H9 (cell line): ENCODE measurements around the gene KRTAP4-6. TPM values are rescaled to one million over a fixed set of nuclear protein-coding genes. Genes with fewer than 3 reads are reported as not detected.

ENCODE experiments used
- DNase-seq: peaks from one replicate; pipeline ENCODE4 v3.0.0-alpha.2; 2017
- H2AFZ ChIP-seq: one replicate; pipeline ENCODE4 v1.6.1; 2013; ENCODE audit warnings: mild to moderate bottlenecking, low read length, control low read depth, moderate library complexity
- H2AK5ac ChIP-seq: 2 replicates; pipeline ENCODE4 v1.6.1; 2013; ENCODE audit warnings: low read length, control low read depth, mixed read lengths; ENCODE audit not compliant: insufficient read length
- H2BK120ac ChIP-seq: one replicate; pipeline ENCODE4 v1.6.1; 2013; ENCODE audit warnings: low read depth, mild to moderate bottlenecking, low read length, control low read depth, inconsistent platforms; ENCODE audit not compliant: poor library complexity, severe bottlenecking
- H2BK12ac ChIP-seq: 2 replicates; pipeline ENCODE4 v1.6.1; 2013; ENCODE audit warnings: low read length, control low read depth, mixed read lengths, low read depth; ENCODE audit not compliant: insufficient read length
- H2BK15ac ChIP-seq: 2 replicates; pipeline ENCODE4 v1.6.1; 2013; ENCODE audit warnings: low read depth, low read length, control low read depth
- H2BK20ac ChIP-seq: one replicate; pipeline ENCODE4 v1.6.1; 2013; ENCODE audit warnings: low read depth, mild to moderate bottlenecking, low read length, control low read depth, inconsistent platforms; ENCODE audit not compliant: poor library complexity, severe bottlenecking
- H2BK5ac ChIP-seq: 2 replicates; pipeline ENCODE4 v1.6.1; 2013; ENCODE audit warnings: low read length, control low read depth, mixed read lengths; ENCODE audit not compliant: insufficient read length
- H3K14ac ChIP-seq: 2 replicates; pipeline ENCODE4 v1.6.1; 2013; ENCODE audit warnings: low read length, control low read depth; ENCODE audit not compliant: insufficient read depth
- H3K18ac ChIP-seq: 2 replicates; pipeline ENCODE4 v1.6.1; 2013; ENCODE audit warnings: low read depth, mild to moderate bottlenecking, mixed read lengths, low read length, control low read depth; ENCODE audit not compliant: insufficient read length
- H3K23ac ChIP-seq: 2 replicates; pipeline ENCODE4 v1.6.1; 2013; ENCODE audit warnings: low read length, control low read depth, mixed read lengths, low read depth; ENCODE audit not compliant: insufficient read length
- H3K23me2 ChIP-seq: 2 replicates; pipeline ENCODE4 v1.6.1; 2013; ENCODE audit warnings: low read depth, mild to moderate bottlenecking, mixed read lengths, low read length, control low read depth; ENCODE audit not compliant: insufficient read length, poor library complexity, severe bottlenecking
- H3K27ac ChIP-seq: 2 replicates; pipeline ENCODE4 v1.5.1; 2013; ENCODE audit warnings: low read length, control low read depth, mixed read lengths, low read depth; ENCODE audit not compliant: insufficient read length
- H3K27me3 ChIP-seq: 2 replicates; pipeline ENCODE4 v1.6.1; 2013; ENCODE audit warnings: low read length, control low read depth, inconsistent platforms; ENCODE audit not compliant: insufficient read depth
- H3K4ac ChIP-seq: 2 replicates; pipeline ENCODE4 v1.6.1; 2013; ENCODE audit warnings: low read depth, mild to moderate bottlenecking, control low read depth, inconsistent platforms, low read length, moderate library complexity
- H3K4me1 ChIP-seq: 2 replicates; pipeline ENCODE4 v1.6.1; 2013; ENCODE audit warnings: low read length, control low read depth, inconsistent platforms; ENCODE audit not compliant: insufficient read depth
- H3K4me2 ChIP-seq: 2 replicates; pipeline ENCODE4 v1.6.1; 2013; ENCODE audit warnings: low read length, control low read depth, mixed read lengths; ENCODE audit not compliant: insufficient read length, insufficient read depth
- H3K56ac ChIP-seq: 2 replicates; pipeline ENCODE4 v1.6.1; 2013; ENCODE audit warnings: low read depth, mild to moderate bottlenecking, mixed read lengths, low read length, control low read depth; ENCODE audit not compliant: insufficient read length
- H3K79me1 ChIP-seq: 2 replicates; pipeline ENCODE4 v1.6.1; 2013; ENCODE audit warnings: low read depth, mild to moderate bottlenecking, moderate library complexity, low read length, control low read depth, inconsistent platforms; ENCODE audit not compliant: insufficient read depth, poor library complexity, severe bottlenecking
- H3K79me2 ChIP-seq: 2 replicates; pipeline ENCODE4 v1.6.1; 2013; ENCODE audit warnings: low read length, control low read depth, inconsistent platforms; ENCODE audit not compliant: insufficient read depth
- H3K9ac ChIP-seq: 2 replicates; pipeline ENCODE4 v1.6.1; 2013; ENCODE audit warnings: low read length, control low read depth, mixed read lengths; ENCODE audit not compliant: insufficient read length; ENCODE audit errors: extremely low read depth
- H3K9me3 ChIP-seq: one replicate; pipeline ENCODE4 v1.6.1; 2013; ENCODE audit warnings: low read depth, low read length, inconsistent platforms; ENCODE audit not compliant: control insufficient read depth
- H3T11ph ChIP-seq: one replicate; pipeline ENCODE4 v1.6.1; 2013; ENCODE audit warnings: mild to moderate bottlenecking, low read length, control low read depth, inconsistent platforms
- H4K20me1 ChIP-seq: one replicate; pipeline ENCODE4 v1.6.1; 2013; ENCODE audit not compliant: control insufficient read depth, insufficient read length, insufficient read depth
- H4K5ac ChIP-seq: 2 replicates; pipeline ENCODE4 v1.6.1; 2013; ENCODE audit warnings: low read depth, mild to moderate bottlenecking, mixed read lengths, low read length, control low read depth; ENCODE audit not compliant: insufficient read length
- H4K8ac ChIP-seq: replicated peaks from 2 replicates; pipeline ENCODE4 v1.6.1; 2013; ENCODE audit warnings: low read length, control low read depth, mixed read lengths, low read depth; ENCODE audit not compliant: insufficient read length
- H4K91ac ChIP-seq: 2 replicates; pipeline ENCODE4 v1.6.1; 2013; ENCODE audit warnings: low read depth, mild to moderate bottlenecking, moderate library complexity, mixed read lengths, low read length, control low read depth; ENCODE audit not compliant: insufficient read length
- H3K27ac Mint-ChIP-seq, 3 experiments: 2 replicates in 2 of 3; 3 replicates in 1 of 3; pipeline ENCODE4 v1.8.0; 2020 to 2021; ENCODE audit warnings: mixed read lengths in 3 of 3, mild to moderate bottlenecking in 1 of 3, moderate library complexity in 1 of 3
- H3K27me3 Mint-ChIP-seq: 2 replicates; pipeline ENCODE4 v1.8.0; 2021; ENCODE audit warnings: low read depth, mild to moderate bottlenecking, moderate library complexity, mixed read lengths
- H3K36me3 Mint-ChIP-seq, 3 experiments: 2 replicates in 2 of 3; 3 replicates in 1 of 3; pipeline ENCODE4 v1.8.0; 2020 to 2021; ENCODE audit warnings: low read depth in 3 of 3, mixed read lengths in 3 of 3; ENCODE audit not compliant: insufficient read depth in 1 of 3
- H3K4me1 Mint-ChIP-seq, 2 experiments: 2 replicates each; pipeline ENCODE4 v1.8.0; 2020; ENCODE audit warnings: mixed read lengths in 2 of 2
- H3K4me3 Mint-ChIP-seq, 2 experiments: 2 replicates in 1 of 2; 3 replicates in 1 of 2; pipeline ENCODE4 v1.8.0; 2020 to 2021; ENCODE audit warnings: mild to moderate bottlenecking in 2 of 2, mixed read lengths in 2 of 2, moderate library complexity in 1 of 2
- H3K9me3 Mint-ChIP-seq, 2 experiments: 2 replicates in 1 of 2; 3 replicates in 1 of 2; pipeline ENCODE4 v1.8.0; 2020; ENCODE audit warnings: mild to moderate bottlenecking in 2 of 2, mixed read lengths in 2 of 2, moderate library complexity in 1 of 2
- CTCF ChIP-seq: fragments of 200-600 bp; sonication (generic); conservative IDR thresholded peaks from 3 replicates; pipeline ENCODE4 v1.8.0; 2021; ENCODE audit warnings: antibody characterized with exemption, mild to moderate bottlenecking
- WGBS: extraction: QIAGEN DNeasy Blood & Tissue Kit; methylation state at CpG from one replicate; pipeline ENCODE4 v1.1.7; 2013; ENCODE audit warnings: missing lambda C conversion rate, low lambda C conversion rate, mixed read lengths; ENCODE audit not compliant: insufficient read length; ENCODE audit errors: extremely low coverage; 5-methylcytosine and 5-hydroxymethylcytosine counted together
- total RNA-seq: library from RNA; stranded (reverse); gene quantifications from 2 replicates; pipeline ENCODE4 v1.2.1, GENCODE V29; 2021

KRTAP4-6 gene
- total RNA-seq, 1 experiment from 2014 or later: not detected

- Histone ChIP-seq H2BK15ac (no peak overlapping the region), H2BK5ac (no peak overlapping the region), H4K8ac (no peak overlapping the region), H3K18ac (no peak overlapping the region), H3K79me2 (no peaks in the 10 kb centered on the region), H2BK12ac (no peak overlapping the region), H2BK120ac (no peak overlapping the region), H2AFZ (no peak overlapping the region), H3K23me2 (no peaks in the 10 kb centered on the region), H2AK5ac (no peak overlapping the region), H3K27ac (no peak overlapping the region), H3K23ac (no peak overlapping the region), H3K9me3 (no peaks in the 10 kb centered on the region), H3K9ac (no peak overlapping the region), H3T11ph (no peak overlapping the region), H4K20me1 (no peaks in the 10 kb centered on the region), H2BK20ac (no peak overlapping the region), H3K4me1 (no peaks in the 10 kb centered on the region), H3K4ac (no peak overlapping the region), H3K14ac (no peak overlapping the region), H3K27me3 (no peaks in the 10 kb centered on the region), H4K5ac (no peak overlapping the region), H3K56ac (no peak overlapping the region), H4K91ac (no peak overlapping the region), H3K4me2 (no peak overlapping the region), H3K79me1 (no peaks in the 10 kb centered on the region)
- no peaks in the 10 kb centered on the region; the same call in 1 of the 2 replicates for H3K27me3 Mint-ChIP-seq
- no peak for DNase-seq
- no CpG with 5 or more reads among the region's 1 CpG for WGBS
- peaks cover 0 to 2% (median 0%) of the 10 kb centered on the region in 3 experiments; a peak in 2 of 7 replicates for H3K36me3 Mint-ChIP-seq
- H3K27ac Mint-ChIP-seq: no peak overlapping the region
- H3K4me3 Mint-ChIP-seq: no peak overlapping the region
- TF ChIP-seq CTCF: no peak
- H3K9me3 Mint-ChIP-seq: peaks cover 4 to 9% of the 10 kb centered on the region in 2 experiments; a peak in 4 of 5 replicates
- peaks cover 5% of the 10 kb centered on the region in 2 experiments for H3K4me1 Mint-ChIP-seq
Measured at GRCh38 chr17:41127371-41127770, 13.0 kb downstream of the KRTAP4-6 start.
